ENCODE data around the gene ZNF804A. TPM values are rescaled to one million over a fixed set of nuclear protein-coding genes. Genes with fewer than 3 reads are reported as not detected.

Gene ZNF804A
- total and polyA plus RNA-seq, 7 experiments from 2014 or later: 0.16 to 0.69 TPM; not detected in 5

DNA sequence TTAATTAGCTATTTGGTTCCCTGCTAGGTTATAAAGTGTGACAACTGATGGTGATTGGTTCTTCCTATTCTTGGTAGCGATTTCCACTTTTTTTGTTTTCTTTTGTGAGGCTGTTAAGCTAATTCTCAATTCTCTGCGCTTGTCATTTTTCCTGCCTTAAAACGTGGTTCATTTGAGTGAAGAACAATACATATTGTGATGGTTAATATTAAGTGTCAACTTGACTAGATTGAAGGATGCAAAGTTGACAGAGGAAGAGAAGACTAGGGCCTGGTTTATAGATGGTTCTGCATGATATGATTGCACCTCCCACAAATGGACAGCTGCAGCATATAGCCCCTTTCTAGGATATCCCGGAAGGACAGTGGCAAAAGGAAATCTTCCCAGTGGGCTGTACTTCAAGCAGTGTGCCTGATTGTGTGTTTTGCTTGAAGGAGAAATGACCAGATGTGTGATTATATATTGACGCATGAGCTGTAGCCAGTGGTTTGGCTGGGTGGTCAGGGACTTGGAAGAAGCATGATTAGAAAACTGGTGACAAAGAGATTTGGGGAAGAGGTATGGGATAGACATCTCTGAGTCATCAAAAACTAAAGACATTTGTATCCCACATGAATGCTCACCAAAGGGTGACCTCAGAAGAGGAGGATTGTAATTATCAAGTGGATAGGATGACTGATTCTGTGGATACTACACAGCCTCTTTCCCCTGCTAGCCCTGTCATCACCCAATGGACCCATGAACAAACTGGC lies 39.4 kb upstream of the ZNF804A start:
- DNase-seq: no peak
- no peaks in the 10 kb centered on the region for H3K9me3 ChIP-seq (ENCODE audit: control insufficient read depth in 2 of 3, low read length in 3 of 3)
- Mint-ChIP-seq H3K9me3 (peaks cover 0 to 8% (median 1%) of the 10 kb centered on the region in 11 donors), H3K27me3 (no peaks in the 10 kb centered on the region), H3K27ac (no peak overlapping the region), H3K4me1 (no peaks in the 10 kb centered on the region), H3K36me3 (no peaks in the 10 kb centered on the region), H3K4me3 (no peak overlapping the region)
- intact Hi-C loops (cut with micrococcal nuclease): no loop called here
- no peak for ATAC-seq
- H3K36me3 ChIP-seq (ENCODE audit: control insufficient read depth in 2 of 3, insufficient read depth in 3 of 3, low read length in 3 of 3): no peaks in the 10 kb centered on the region
- no peaks in the 10 kb centered on the region for H3K4me1 ChIP-seq (ENCODE audit: control insufficient read depth in 2 of 2, insufficient read depth in 2 of 2, low read length in 2 of 2)
- H3K27ac ChIP-seq (ENCODE audit: low read depth, low read length): no peak overlapping the region
- no peak overlapping the region for H3K4me3 ChIP-seq (ENCODE audit: low read length)
- POLR2A ChIA-PET: interaction anchor here (0.6 kb wide), 1 partner anchor 87 kb away, joined by 3 read pairs; no protein-coding TSS in a partner anchor
- H3K27me3 ChIP-seq (ENCODE audit: control insufficient read depth in 2 of 2, insufficient read depth in 2 of 2, low read length in 2 of 2): no peaks in the 10 kb centered on the region
- CTCF ChIA-PET: no interaction called here

GRCh38 chr2:184560603-184561002 lies 37.7 kb upstream of the ZNF804A start:
- Mint-ChIP-seq H3K4me3 (no peak overlapping the region), H3K27me3 (no peaks in the 10 kb centered on the region), H3K27ac (no peak overlapping the region), H3K9me3 (peaks cover 0 to 6% (median 1%) of the 10 kb centered on the region in 11 donors), H3K36me3 (no peaks in the 10 kb centered on the region), H3K4me1 (no peaks in the 10 kb centered on the region)
- H3K9me3 ChIP-seq (ENCODE audit: control insufficient read depth in 2 of 3, low read length in 3 of 3): no peaks in the 10 kb centered on the region
- no peaks in the 10 kb centered on the region for H3K27me3 ChIP-seq (ENCODE audit: control insufficient read depth in 2 of 2, insufficient read depth in 2 of 2, low read length in 2 of 2)
- no peaks in the 10 kb centered on the region for H3K36me3 ChIP-seq (ENCODE audit: control insufficient read depth in 2 of 3, insufficient read depth in 3 of 3, low read length in 3 of 3)
- intact Hi-C loops (cut with micrococcal nuclease): no loop called here
- no peaks in the 10 kb centered on the region for H3K4me1 ChIP-seq (ENCODE audit: control insufficient read depth in 2 of 2, insufficient read depth in 2 of 2, low read length in 2 of 2)
- ATAC-seq (no peak), DNase-seq (no peak)
- ChIA-PET CTCF (no interaction called here), POLR2A (no interaction called here)
- H3K4me3 ChIP-seq (ENCODE audit: low read length): no peak overlapping the region
- no peak overlapping the region for H3K27ac ChIP-seq (ENCODE audit: low read depth, low read length)

- no peak for DNase-seq
- Histone ChIP-seq H3K27ac (ENCODE audit: low read depth, low read length) (no peak overlapping the region), H3K4me3 (ENCODE audit: low read length) (no peak overlapping the region), H3K9me3 (ENCODE audit: control insufficient read depth in 2 of 3, low read length in 3 of 3) (no peaks in the 10 kb centered on the region), H3K36me3 (ENCODE audit: control insufficient read depth in 2 of 3, insufficient read depth in 3 of 3, low read length in 3 of 3) (no peaks in the 10 kb centered on the region), H3K4me1 (ENCODE audit: control insufficient read depth in 2 of 2, insufficient read depth in 2 of 2, low read length in 2 of 2) (no peaks in the 10 kb centered on the region), H3K27me3 (ENCODE audit: control insufficient read depth in 2 of 2, insufficient read depth in 2 of 2, low read length in 2 of 2) (no peaks in the 10 kb centered on the region)
- no peak overlapping the region for H3K27ac Mint-ChIP-seq
- H3K9me3 Mint-ChIP-seq: peaks cover 0 to 10% (median 3%) of the 10 kb centered on the region in 11 donors
- H3K36me3 Mint-ChIP-seq: no peaks in the 10 kb centered on the region
- no peaks in the 10 kb centered on the region for H3K4me1 Mint-ChIP-seq
- POLR2A ChIA-PET: no interaction called here
- ATAC-seq: peak; percentile 54
- H3K4me3 Mint-ChIP-seq: no peak overlapping the region
- intact Hi-C loops (cut with micrococcal nuclease): no loop called here
- CTCF ChIA-PET: no interaction called here
- H3K27me3 Mint-ChIP-seq: no peaks in the 10 kb centered on the region
Observed at GRCh38 chr2:184562532-184562931, 35.8 kb upstream of the ZNF804A start.

DNA sequence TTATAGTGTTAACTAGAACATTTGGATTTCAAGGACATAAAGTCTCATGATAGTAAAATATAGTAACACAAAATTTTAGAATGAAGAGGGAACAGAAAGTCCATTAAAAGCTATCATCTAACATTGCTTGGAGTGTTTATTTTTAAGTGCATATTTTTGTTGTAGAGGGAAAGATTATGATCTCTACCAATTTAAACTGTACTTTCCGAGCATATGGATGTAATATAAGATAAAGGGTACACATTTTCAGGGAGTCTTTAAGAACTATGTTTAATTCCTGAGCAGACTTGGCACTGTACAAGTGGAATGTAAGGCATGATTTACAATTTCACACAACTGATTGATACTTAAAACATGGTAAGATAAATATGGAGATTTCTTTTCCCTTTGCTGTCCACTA lies 34.2 kb upstream of the ZNF804A start:
- no peak overlapping the region for H3K27ac ChIP-seq (ENCODE audit: low read depth, low read length)
- ChIA-PET POLR2A (no interaction called here), CTCF (no interaction called here)
- H3K9me3 ChIP-seq (ENCODE audit: control insufficient read depth in 2 of 3, low read length in 3 of 3): no peaks in the 10 kb centered on the region
- Mint-ChIP-seq H3K27me3 (no peaks in the 10 kb centered on the region), H3K27ac (no peak overlapping the region), H3K4me1 (no peaks in the 10 kb centered on the region), H3K36me3 (no peaks in the 10 kb centered on the region), H3K4me3 (no peak overlapping the region), H3K9me3 (peaks cover 0 to 10% (median 3%) of the 10 kb centered on the region in 11 donors)
- no peaks in the 10 kb centered on the region for H3K4me1 ChIP-seq (ENCODE audit: control insufficient read depth in 2 of 2, insufficient read depth in 2 of 2, low read length in 2 of 2)
- DNase-seq (no peak), ATAC-seq (no peak)
- H3K4me3 ChIP-seq (ENCODE audit: low read length): no peak overlapping the region
- H3K27me3 ChIP-seq (ENCODE audit: control insufficient read depth in 2 of 2, insufficient read depth in 2 of 2, low read length in 2 of 2): no peaks in the 10 kb centered on the region
- no peaks in the 10 kb centered on the region for H3K36me3 ChIP-seq (ENCODE audit: control insufficient read depth in 2 of 3, insufficient read depth in 3 of 3, low read length in 3 of 3)
- intact Hi-C loops (cut with micrococcal nuclease): no loop called here

- no peak for DNase-seq
- H3K4me3 ChIP-seq (ENCODE audit: low read length): no peak overlapping the region
- ChIA-PET POLR2A (no interaction called here), CTCF (no interaction called here)
- H3K27ac ChIP-seq (ENCODE audit: low read depth, low read length): no peak overlapping the region
- H3K4me1 ChIP-seq (ENCODE audit: control insufficient read depth in 2 of 2, insufficient read depth in 2 of 2, low read length in 2 of 2): no peaks in the 10 kb centered on the region
- ATAC-seq: no peak
- no peaks in the 10 kb centered on the region for H3K36me3 ChIP-seq (ENCODE audit: control insufficient read depth in 2 of 3, insufficient read depth in 3 of 3, low read length in 3 of 3)
- Mint-ChIP-seq H3K27me3 (no peaks in the 10 kb centered on the region), H3K4me1 (no peaks in the 10 kb centered on the region), H3K4me3 (no peak overlapping the region), H3K27ac (no peak overlapping the region), H3K36me3 (no peaks in the 10 kb centered on the region), H3K9me3 (peaks cover 0 to 5% (median 0%) of the 10 kb centered on the region in 11 donors)
- H3K9me3 ChIP-seq (ENCODE audit: control insufficient read depth in 2 of 3, low read length in 3 of 3): no peaks in the 10 kb centered on the region
- H3K27me3 ChIP-seq (ENCODE audit: control insufficient read depth in 2 of 2, insufficient read depth in 2 of 2, low read length in 2 of 2): no peaks in the 10 kb centered on the region
- intact Hi-C loops (cut with micrococcal nuclease): no loop called here
Observed at GRCh38 chr2:184566716-184567115, 31.6 kb upstream of the ZNF804A start.

DNA sequence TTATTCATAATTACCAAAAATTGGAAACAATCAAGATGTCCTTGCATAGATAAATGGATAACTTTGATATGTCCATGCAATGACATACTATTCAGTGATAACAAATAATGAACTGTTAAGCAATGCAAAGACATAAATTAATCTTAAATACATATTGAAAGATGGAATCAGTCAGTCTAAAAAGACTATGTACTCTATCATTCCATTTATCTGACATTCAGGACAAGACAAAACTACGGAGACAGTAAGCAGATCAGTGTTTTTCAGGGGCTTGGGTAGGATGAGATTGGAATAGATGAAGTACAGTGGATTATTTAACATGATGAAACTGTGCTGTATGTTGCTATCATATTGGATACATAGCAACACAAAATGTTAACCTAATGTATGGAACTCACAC lies 21.3 kb upstream of the ZNF804A start:
- H3K36me3 ChIP-seq (ENCODE audit: control insufficient read depth in 2 of 3, insufficient read depth in 3 of 3, low read length in 3 of 3): no peaks in the 10 kb centered on the region
- H3K4me3 ChIP-seq (ENCODE audit: low read length): no peak overlapping the region
- Mint-ChIP-seq H3K9me3 (peaks cover 0 to 20% (median 0%) of the 10 kb centered on the region in 11 donors), H3K36me3 (no peaks in the 10 kb centered on the region), H3K4me3 (no peak overlapping the region), H3K4me1 (no peaks in the 10 kb centered on the region), H3K27ac (no peak overlapping the region), H3K27me3 (no peaks in the 10 kb centered on the region)
- H3K4me1 ChIP-seq (ENCODE audit: control insufficient read depth in 2 of 2, insufficient read depth in 2 of 2, low read length in 2 of 2): no peaks in the 10 kb centered on the region
- intact Hi-C loops (cut with micrococcal nuclease): no loop called here
- ATAC-seq (no peak), DNase-seq (no peak)
- POLR2A ChIA-PET: no interaction called here
- no peak overlapping the region for H3K27ac ChIP-seq (ENCODE audit: low read depth, low read length)
- H3K27me3 ChIP-seq (ENCODE audit: control insufficient read depth in 2 of 2, insufficient read depth in 2 of 2, low read length in 2 of 2): no peaks in the 10 kb centered on the region
- no peaks in the 10 kb centered on the region for H3K9me3 ChIP-seq (ENCODE audit: control insufficient read depth in 2 of 3, low read length in 3 of 3)
- CTCF ChIA-PET: no interaction called here

GRCh38 chr2:184577743-184578142 lies 20.6 kb upstream of the ZNF804A start:
- Mint-ChIP-seq H3K27me3 (no peaks in the 10 kb centered on the region), H3K36me3 (no peaks in the 10 kb centered on the region), H3K9me3 (peaks cover 0 to 20% (median 0%) of the 10 kb centered on the region in 11 donors), H3K4me3 (no peak overlapping the region), H3K4me1 (no peaks in the 10 kb centered on the region), H3K27ac (no peak overlapping the region)
- Histone ChIP-seq H3K36me3 (ENCODE audit: control insufficient read depth in 2 of 3, insufficient read depth in 3 of 3, low read length in 3 of 3) (no peaks in the 10 kb centered on the region), H3K9me3 (ENCODE audit: control insufficient read depth in 2 of 3, low read length in 3 of 3) (no peaks in the 10 kb centered on the region), H3K4me3 (ENCODE audit: low read length) (no peak overlapping the region), H3K27me3 (ENCODE audit: control insufficient read depth in 2 of 2, insufficient read depth in 2 of 2, low read length in 2 of 2) (no peaks in the 10 kb centered on the region), H3K4me1 (ENCODE audit: control insufficient read depth in 2 of 2, insufficient read depth in 2 of 2, low read length in 2 of 2) (no peaks in the 10 kb centered on the region), H3K27ac (ENCODE audit: low read depth, low read length) (no peak overlapping the region)
- ChIA-PET POLR2A (no interaction called here), CTCF (no interaction called here)
- DNase-seq (no peak), ATAC-seq (peak; percentile 36)
- intact Hi-C loops (cut with micrococcal nuclease): no loop called here
